Inflammatory macrophage treated with lipopolysaccharide for 1 hour (primary cell): Measurements from ENCODE around the gene SYPL1.
"Not testable (repeated sequence)": the region's sequence is repeated elsewhere in the genome, so short reads cannot be mapped to it uniquely, and the experiment has no call there.

Experiments
- DNase-seq, 2 donors: peaks; one replicate each; pipeline ENCODE4 v3.0.0-alpha.2; 2020 to 2022

The SYPL1 gene

GRCh38 chr7:106112118-106112971 lies at the start of gene SYPL1:
SYPL1 (minus strand) TSS chr7:106112312; CDS start chr7:106112208, 104 bp downstream.
- peak; percentile 81 to 89 for DNase-seq

DNA sequence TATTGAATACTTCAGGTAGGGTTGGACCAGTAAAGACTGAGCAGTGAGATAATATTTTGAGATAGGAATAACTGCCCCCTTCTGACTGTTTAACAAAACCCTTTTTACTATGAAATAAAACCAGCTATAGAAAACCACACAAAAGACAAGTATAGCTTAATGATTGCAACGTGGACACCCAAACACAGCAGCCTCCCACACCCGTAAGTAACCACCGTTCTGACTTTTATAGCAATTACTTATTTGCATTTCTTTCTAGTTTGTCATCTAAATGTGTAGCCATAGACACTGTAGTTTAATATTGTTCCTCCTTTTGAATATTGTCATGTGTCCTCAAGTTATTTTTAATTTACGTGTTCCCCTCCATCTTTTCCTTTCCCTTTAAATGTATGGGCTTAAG lies 42.9 kb upstream of the SYPL1 start:
- DNase-seq: no peak

GRCh38 chr7:106153891-106154449 lies 41.9 kb upstream of the SYPL1 start:
- peak; percentile 56 to 82 for DNase-seq

GRCh38 chr7:106152313-106152665 lies 40.2 kb upstream of the SYPL1 start:
- no peak for DNase-seq

DNA sequence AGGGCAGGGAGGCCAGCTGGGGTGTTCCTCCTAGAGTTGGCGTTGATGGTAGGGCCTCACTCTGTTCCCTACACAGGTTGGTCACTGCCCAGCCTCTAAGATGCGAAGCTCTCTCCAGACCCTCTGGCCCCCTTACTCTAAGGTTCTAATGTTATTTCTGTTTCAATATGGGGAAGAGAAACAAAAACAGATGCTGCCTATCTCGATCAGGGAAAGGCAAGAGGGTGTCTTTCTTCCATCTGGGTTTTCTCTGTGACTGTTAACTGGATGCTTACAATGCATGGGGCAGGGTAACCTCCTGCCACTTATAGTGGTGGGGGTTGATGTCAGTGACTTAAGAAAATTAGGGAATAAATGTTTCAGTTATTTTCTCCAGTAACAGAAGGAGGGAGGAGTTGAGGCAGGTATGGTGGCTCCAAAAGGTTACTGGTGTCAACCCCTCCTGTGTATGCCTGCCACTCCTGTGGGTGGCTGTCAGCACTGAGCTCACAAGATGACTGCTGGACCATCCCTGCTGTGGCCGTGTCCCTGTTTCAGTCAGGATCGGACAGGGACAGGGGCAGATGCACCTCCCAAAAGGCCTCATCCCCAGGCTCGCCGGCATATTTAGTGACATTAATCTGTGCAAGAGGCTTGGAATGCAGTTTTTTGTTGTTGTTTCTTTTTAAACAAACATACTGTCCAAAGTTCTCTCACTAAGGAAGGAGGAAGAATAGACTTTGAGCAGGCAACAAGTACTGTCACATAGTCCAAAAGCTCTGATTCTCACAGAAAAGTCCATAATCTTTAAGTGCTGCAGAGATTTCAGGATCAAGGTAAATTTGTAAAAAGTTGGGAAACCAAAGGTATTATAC lies 39.6 kb upstream of the SYPL1 start:
- DNase-seq: no peak

GRCh38 chr7:106143711-106144337 lies 31.7 kb upstream of the SYPL1 start:
- DNase-seq: no peak

GRCh38 chr7:106142136-106142535 lies 30.0 kb upstream of the SYPL1 start:
- DNase-seq: no peak

- DNase-seq: no peak
Observed at GRCh38 chr7:106140406-106141173, 28.5 kb upstream of the SYPL1 start.

DNA sequence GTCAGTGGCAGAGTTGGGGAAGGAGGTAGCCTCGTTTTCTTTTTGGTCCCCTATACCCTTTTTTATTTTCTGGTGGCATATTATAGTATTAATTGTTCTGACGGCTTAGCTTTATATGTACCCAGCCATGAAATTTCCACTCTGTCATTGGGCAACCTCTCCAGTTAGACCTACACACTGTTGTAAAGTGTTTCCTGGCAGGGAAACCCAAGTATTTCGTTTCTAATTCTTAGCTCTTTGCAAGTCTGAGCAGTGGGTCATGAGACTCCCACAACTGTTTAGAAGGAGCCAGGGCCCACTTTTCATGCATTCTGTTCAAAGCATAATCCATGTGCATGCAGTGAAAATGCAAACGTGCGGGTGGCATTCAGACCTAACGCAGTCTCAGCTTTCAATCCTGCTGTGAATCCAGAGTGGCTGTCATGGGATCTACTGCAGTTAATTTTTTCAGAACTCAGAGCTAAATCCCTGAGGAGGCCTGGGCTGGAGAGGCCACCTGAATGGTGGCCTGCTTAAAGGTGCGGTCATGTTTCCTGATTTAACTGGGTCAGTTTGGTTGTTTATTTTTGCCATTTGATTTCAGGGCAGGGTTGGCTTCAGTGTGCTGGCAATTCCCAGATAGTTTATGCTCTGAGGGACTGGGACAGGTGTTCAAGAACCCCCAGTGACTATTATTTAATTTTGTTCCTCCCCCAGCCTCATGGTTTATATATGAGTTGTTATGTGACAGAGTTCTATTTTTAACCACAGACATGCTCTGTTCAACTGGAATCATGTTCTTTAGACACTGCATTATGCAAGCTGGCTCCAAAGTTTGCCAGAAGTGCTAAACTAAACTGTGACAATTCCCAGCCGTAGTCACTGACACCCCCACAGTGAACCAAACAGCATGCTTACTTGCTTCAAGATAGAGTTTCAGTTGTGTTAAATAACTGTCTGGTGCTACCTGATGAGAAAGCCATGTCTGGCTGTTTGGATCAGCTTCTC lies 27.4 kb upstream of the SYPL1 start:
- no peak for DNase-seq

GRCh38 chr7:106138776-106139175 lies 26.7 kb upstream of the SYPL1 start:
- no peak for DNase-seq

- DNase-seq: not testable (repeated sequence)
Observed at GRCh38 chr7:106138181-106138580, 26.1 kb upstream of the SYPL1 start.

- no peak for DNase-seq
Observed at GRCh38 chr7:106134241-106134640, 22.1 kb upstream of the SYPL1 start.

DNA sequence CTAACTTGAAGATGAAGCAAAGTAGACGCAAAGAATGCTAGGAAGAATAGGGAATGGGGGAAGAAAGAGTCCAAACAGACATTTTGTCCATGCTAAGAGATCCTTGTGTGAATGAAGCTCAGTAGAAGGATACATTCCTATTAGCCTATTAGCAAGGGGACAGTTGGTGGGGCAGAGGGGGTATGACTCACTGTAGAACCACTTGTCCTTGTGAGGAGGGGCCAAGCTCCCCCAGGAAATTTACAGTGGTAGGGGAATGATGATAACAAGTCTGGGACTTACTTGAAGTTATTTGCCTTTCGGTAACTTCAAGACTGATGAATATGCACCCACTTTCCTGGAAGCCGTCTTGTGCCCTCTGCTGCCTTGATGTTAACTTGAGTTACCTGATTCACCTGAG lies 17.2 kb upstream of the SYPL1 start:
- DNase-seq: no peak

DNA sequence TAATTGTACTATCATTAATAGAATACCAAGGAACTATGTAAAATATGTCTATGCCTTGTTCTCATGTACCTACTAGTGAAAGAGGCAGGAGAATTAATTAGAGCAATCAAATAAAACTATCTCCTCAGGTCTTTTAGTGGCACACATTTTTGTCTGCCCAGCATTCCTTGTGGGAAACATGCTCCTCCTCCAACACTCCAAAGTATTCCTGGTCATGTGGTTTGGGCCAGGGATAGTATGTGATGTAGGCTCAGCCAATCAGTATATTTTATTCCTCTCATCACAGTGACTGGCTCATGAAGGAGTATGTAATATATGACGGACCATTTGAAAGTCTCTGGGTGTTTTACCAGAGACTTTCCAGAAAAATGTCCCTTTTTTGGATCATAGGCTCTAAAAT lies 16.7 kb upstream of the SYPL1 start:
- DNase-seq: no peak

DNA sequence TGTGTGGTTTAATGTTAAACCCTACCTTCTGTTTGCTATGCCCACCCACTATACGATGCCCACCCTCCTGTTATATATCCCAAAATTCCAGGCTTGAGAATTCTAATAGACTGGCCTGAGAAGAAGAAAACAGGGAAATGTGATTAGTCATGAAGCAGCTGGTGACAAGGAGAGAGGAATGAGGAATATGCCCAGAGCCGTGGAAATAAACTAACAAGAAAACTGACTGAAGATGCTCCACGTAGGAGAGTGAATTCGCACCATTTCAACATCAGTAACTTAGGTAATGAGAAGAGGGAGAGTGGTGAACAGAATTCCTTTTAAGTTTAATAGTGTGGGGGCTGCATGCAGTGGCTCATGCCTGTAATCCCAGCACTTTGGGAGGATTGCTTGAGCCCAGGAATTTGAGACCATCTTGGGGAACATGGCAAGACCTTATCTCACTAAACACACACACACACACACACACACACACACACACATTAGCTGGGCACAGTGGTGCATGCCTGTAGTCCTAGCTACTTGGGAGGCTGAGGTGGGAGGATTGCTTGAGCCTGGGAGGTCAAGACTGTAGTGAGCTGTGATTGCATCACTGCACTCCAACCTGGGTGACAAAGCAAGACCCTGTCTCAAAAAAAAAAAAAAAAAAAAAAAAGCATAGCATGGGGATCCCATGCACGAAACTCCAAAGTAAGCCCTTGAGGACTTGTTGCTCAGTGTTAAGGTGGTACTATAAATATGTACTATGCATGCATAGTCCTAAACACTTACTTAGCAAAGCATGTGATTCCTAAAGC lies 16.1 kb upstream of the SYPL1 start:
- DNase-seq: no peak

- DNase-seq: peak; percentile 61 to 79
Observed at GRCh38 chr7:106126170-106126938, 14.2 kb upstream of the SYPL1 start.

DNA sequence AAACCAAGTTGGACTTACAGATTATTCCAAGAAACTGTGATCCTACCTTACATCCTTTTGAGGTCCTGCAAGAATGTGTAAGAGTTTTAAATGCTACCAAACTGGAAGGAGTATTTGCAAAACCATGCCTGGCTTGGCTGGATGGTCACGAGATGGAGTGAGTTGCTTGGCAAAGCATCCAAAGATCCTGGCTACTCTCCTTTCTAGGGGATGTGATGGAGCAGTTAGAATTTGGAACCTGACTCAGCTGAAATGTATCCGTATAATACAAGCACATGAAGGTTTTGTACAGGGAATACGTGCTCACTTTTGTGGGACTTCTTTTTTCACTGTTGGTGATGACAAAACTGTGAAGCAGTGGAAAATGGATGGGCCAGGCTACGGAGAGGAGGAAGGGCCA lies 13.3 kb upstream of the SYPL1 start:
- DNase-seq: no peak

DNA sequence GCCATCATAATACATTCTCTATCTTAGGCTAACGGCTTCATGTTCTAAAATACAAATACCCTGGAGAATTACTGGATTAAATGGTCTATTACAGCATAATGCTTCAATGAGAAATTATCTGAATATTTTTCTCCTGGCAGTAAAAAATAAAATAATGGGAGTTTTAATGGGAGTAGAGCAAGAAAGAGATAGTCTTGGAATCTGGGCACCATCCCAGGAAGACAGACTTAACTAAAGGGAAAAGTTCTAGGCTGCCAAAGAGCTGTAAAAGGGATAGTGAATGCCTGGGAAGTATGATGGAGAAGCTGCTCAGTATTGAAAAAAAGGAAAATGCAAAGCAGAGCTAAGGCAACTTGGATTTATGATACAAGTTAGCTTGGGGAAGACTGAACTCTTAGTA lies 12.1 kb upstream of the SYPL1 start:
- no peak for DNase-seq

GRCh38 chr7:106122713-106123112 lies 10.6 kb upstream of the SYPL1 start:
- DNase-seq: no peak
